Stimulated activated CD8-positive, alpha-beta memory T cell treated with anti-CD3 and anti-CD28 coated beads, Interleukin-2, amount 100 ng/mL, for 1 hour (primary cell): ENCODE data around the gene SPATA21.

Source experiments
- DNase-seq, 2 donors: peaks; one replicate each; pipeline ENCODE4 v3.0.0-alpha.2; 2020; ENCODE audit warnings: low read depth in 2 of 2

Gene SPATA21

DNA sequence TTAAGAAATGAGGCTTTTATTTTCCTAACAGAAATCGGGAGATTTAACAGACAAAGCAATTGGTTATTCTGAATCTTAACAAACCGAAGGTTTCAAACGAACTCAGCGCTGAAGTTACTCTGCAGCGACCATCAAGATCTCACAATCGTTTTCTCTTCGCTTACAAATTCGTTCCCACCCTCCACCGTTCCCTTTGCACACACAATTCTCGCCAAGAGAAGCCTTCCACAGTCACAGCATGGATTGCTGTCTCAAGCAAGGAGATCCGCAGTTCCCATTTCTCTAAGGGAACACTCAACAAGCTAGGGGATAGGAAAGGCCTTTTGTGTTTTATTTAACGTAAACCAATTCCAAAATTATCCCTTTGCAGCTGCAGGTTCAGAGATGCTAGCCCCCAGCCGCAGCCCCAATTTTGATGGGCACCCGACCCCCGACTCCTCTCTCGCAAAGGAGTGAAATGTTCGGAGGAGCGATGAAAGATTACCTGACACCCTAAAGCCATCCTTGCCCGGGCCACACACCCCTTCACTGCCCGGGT, 85.7 kb downstream of the SPATA21 start:
- DNase-seq: no peak

DNA sequence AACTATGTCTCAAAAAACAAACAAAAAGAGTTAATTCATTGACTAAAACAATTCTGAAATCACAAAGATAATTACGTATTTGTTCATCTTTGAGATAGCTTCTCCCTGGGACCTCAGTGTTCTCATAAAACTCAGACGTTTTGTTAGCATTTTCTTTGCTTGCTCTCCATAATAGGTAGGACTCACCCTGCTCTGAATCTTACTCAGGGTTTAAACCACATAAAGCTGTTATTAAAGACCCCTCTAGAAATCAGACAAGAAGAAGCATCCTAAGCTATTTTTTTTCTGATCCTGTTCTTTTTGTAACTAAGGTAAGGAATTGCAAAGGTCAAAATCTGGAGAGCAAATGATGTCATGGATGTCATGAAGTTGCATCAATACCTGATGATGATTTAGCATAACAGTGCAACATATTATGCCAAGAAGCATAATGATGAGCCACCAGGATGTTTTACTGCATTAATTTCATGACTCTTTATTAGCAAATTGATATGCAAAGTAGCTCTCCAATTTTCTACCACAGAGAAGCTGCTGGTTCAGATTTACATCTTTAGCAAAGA, 87.3 kb downstream of the SPATA21 start:
- DNase-seq: no peak
